ENCODE results near the gene MKNK2. TPM values are rescaled to one million over a fixed set of nuclear protein-coding genes. Genes with fewer than 3 reads are reported as not detected.

The MKNK2 gene
- total and polyA plus RNA-seq, 3 donors from 2014 or later, result 76.5 to 103 (median 93.0) TPM

- Histone ChIP-seq H3K27ac (no peak overlapping the region), H3K4me1 (peaks cover 10% of the 10 kb centered on the region), H3K4me3 (no peak overlapping the region), H3K27me3 (no peaks in the 10 kb centered on the region), H3K9me3 (no peaks in the 10 kb centered on the region), H3K36me3 (ENCODE audit: low read depth, missing control alignments) (no peaks in the 10 kb centered on the region)
- intact Hi-C loops (cut with DNase I; ENCODE audit: low total_unique reads), result no loop called here
- no peak for TF ChIP-seq CTCF (IDR thresholded peaks at IDR 0.05)
- TF ChIP-seq POLR2A (IDR thresholded peaks at IDR 0.05), result no peak
- no peak for DNase-seq
- WGBS, 2 donors, result 66 to 71% methylated on average over 10 to 20 of the region's 20 CpGs
These were observed 32.3 kb upstream of the MKNK2 start for GRCh38 chr19:2083174-2083854.

- no peaks in the 10 kb centered on the region for H3K9me3 ChIP-seq
- H3K27ac ChIP-seq, result no peak overlapping the region
- intact Hi-C loops (cut with DNase I; ENCODE audit: low total_unique reads), result no loop called here
- DNase-seq, result no peak
- H3K4me3 ChIP-seq, result no peak overlapping the region
- 89 to 91% methylated on average over 18 to 29 of the region's 30 CpGs for WGBS, 2 donors
- TF ChIP-seq CTCF (IDR thresholded peaks at IDR 0.05) (no peak), POLR2A (IDR thresholded peaks at IDR 0.05) (no peak)
- peaks cover 10% of the 10 kb centered on the region for H3K4me1 ChIP-seq
- H3K36me3 ChIP-seq (ENCODE audit: low read depth, missing control alignments), result no peaks in the 10 kb centered on the region
- H3K27me3 ChIP-seq, result no peaks in the 10 kb centered on the region
These were observed 31.1 kb upstream of the MKNK2 start for GRCh38 chr19:2081873-2082810.

GRCh38 chr19:2080336-2080988, 29.4 kb upstream of the MKNK2 start:
- intact Hi-C loops (cut with DNase I; ENCODE audit: low total_unique reads), result no loop called here
- peaks cover 7% of the 10 kb centered on the region for H3K4me1 ChIP-seq
- H3K36me3 ChIP-seq (ENCODE audit: low read depth, missing control alignments), result no peaks in the 10 kb centered on the region
- no peak overlapping the region for H3K27ac ChIP-seq
- H3K4me3 ChIP-seq, result no peak overlapping the region
- no peak for DNase-seq
- no peaks in the 10 kb centered on the region for H3K27me3 ChIP-seq
- no peak for TF ChIP-seq POLR2A (IDR thresholded peaks at IDR 0.05)
- TF ChIP-seq CTCF (IDR thresholded peaks at IDR 0.05), result no peak
- H3K9me3 ChIP-seq, result no peaks in the 10 kb centered on the region
- 89 to 91% methylated on average over 23 of the region's 23 CpGs for WGBS, 2 donors

- DNase-seq, result no peak
- Histone ChIP-seq H3K4me3 (no peak overlapping the region), H3K27me3 (no peaks in the 10 kb centered on the region), H3K9me3 (no peaks in the 10 kb centered on the region), H3K36me3 (ENCODE audit: low read depth, missing control alignments) (no peaks in the 10 kb centered on the region), H3K27ac (no peak overlapping the region), H3K4me1 (peaks cover 6% of the 10 kb centered on the region)
- intact Hi-C loops (cut with DNase I; ENCODE audit: low total_unique reads), result loop anchor here (10.0 kb wide), 1 partner anchor 55 kb away; no protein-coding TSS in a partner anchor
- 90 to 97% methylated on average over 2 to 22 of the region's 23 CpGs for WGBS, 2 donors
- TF ChIP-seq POLR2A (IDR thresholded peaks at IDR 0.05) (no peak), CTCF (IDR thresholded peaks at IDR 0.05) (no peak)
These were observed 28.8 kb upstream of the MKNK2 start for GRCh38 chr19:2079865-2080301.
